ENCODE data around the gene COL6A2. TPM values are rescaled to one million over a fixed set of nuclear protein-coding genes. Genes with fewer than 3 reads are reported as not detected.

The COL6A2 gene
- polyA plus RNA-seq, 1 of the 3 experiments (the other 2 are of a cell fraction), result 108 TPM

- Histone ChIP-seq H3K9ac (no peak overlapping the region), H3K79me2 (ENCODE audit: insufficient read depth) (no peaks in the 10 kb centered on the region), H3K36me3 (replicated peaks in 1 of 2; ENCODE audit: control insufficient read depth in 1 of 2, insufficient read depth in 2 of 2, low read length in 1 of 2) (no peaks in the 10 kb centered on the region), H3K9me2 (no peaks in the 10 kb centered on the region), H3K4me1 (ENCODE audit: control insufficient read depth in 1 of 2, insufficient read depth in 2 of 2, low read depth in 1 of 2, low read length in 1 of 2) (peaks cover 0 to 4% of the 10 kb centered on the region in 2 experiments; a peak in 1 of 4 replicates), H3K27me3 (ENCODE audit: insufficient read depth) (no peaks in the 10 kb centered on the region), H3K4me3 (ENCODE audit: low read depth in 2 of 2, low read length in 1 of 2) (no peak overlapping the region), H3K27ac (ENCODE audit: low read depth in 2 of 2, low read length in 1 of 2) (no peak overlapping the region), H3K4me2 (no peak overlapping the region), H3K9me3 (no peaks in the 10 kb centered on the region; the same call in 1 of the 2 replicates), H2AFZ (ENCODE audit: low read depth) (no peak overlapping the region), H3F3A (replicated peaks; ENCODE audit: insufficient read depth) (peaks cover 6% of the 10 kb centered on the region), H4K20me1 (ENCODE audit: insufficient read depth) (no peaks in the 10 kb centered on the region)
- POLR2A ChIA-PET, result no interaction called here
- CTCF ChIA-PET, result interaction anchor here (1.2 kb wide), 1 partner anchor 75 kb away, joined by 3 read pairs; no protein-coding TSS in a partner anchor
- TF ChIP-seq RFX5 (IDR thresholded peaks at IDR 0.05; ENCODE audit: low read length) (no peak), GABPA (IDR thresholded peaks at IDR 0.05; ENCODE audit: low read depth) (no peak), CTCF (IDR thresholded peaks at IDR 0.05) (no peak), TEAD4 (IDR thresholded peaks at IDR 0.05; ENCODE audit: borderline replicate concordance, insufficient read depth) (no peak), YY1 (IDR thresholded peaks at IDR 0.05; ENCODE audit: low read depth) (no peak)
- DNase-seq, result no peak
- 0% methylated on average over 1 of the region's 1 CpG for WGBS (ENCODE audit: low lambda C conversion rate)
These were observed 10.3 kb upstream of the COL6A2 start for GRCh38 chr21:46087641-46088040.

GRCh38 chr21:46088189-46088588 lies 9.7 kb upstream of the COL6A2 start:
- DNase-seq, result no peak
- WGBS (ENCODE audit: low lambda C conversion rate), result 28% methylated on average over 2 of the region's 2 CpGs

More at GRCh38 chr21:46088189-46088588, 9.7 kb upstream of the COL6A2 start:
- Histone ChIP-seq H3K36me3 (replicated peaks in 1 of 2; ENCODE audit: control insufficient read depth in 1 of 2, insufficient read depth in 2 of 2, low read length in 1 of 2) (no peaks in the 10 kb centered on the region), H3K27ac (ENCODE audit: low read depth in 2 of 2, low read length in 1 of 2) (no peak overlapping the region), H3K79me2 (ENCODE audit: insufficient read depth) (no peaks in the 10 kb centered on the region), H4K20me1 (ENCODE audit: insufficient read depth) (no peaks in the 10 kb centered on the region), H3K9ac (no peak overlapping the region), H2AFZ (ENCODE audit: low read depth) (no peak overlapping the region), H3K4me3 (ENCODE audit: low read depth in 2 of 2, low read length in 1 of 2) (no peak overlapping the region), H3F3A (replicated peaks; ENCODE audit: insufficient read depth) (peaks cover 6% of the 10 kb centered on the region), H3K27me3 (ENCODE audit: insufficient read depth) (no peaks in the 10 kb centered on the region), H3K9me2 (no peaks in the 10 kb centered on the region), H3K4me1 (ENCODE audit: control insufficient read depth in 1 of 2, insufficient read depth in 2 of 2, low read depth in 1 of 2, low read length in 1 of 2) (peaks cover 0 to 4% of the 10 kb centered on the region in 2 experiments; a peak in 1 of 4 replicates), H3K9me3 (no peaks in the 10 kb centered on the region; the same call in 1 of the 2 replicates), H3K4me2 (no peak overlapping the region)
- ChIA-PET POLR2A (no interaction called here), CTCF (interaction anchor here (1.2 kb wide), 1 partner anchor 75 kb away, joined by 3 read pairs; no protein-coding TSS in a partner anchor)
- TF ChIP-seq TEAD4 (IDR thresholded peaks at IDR 0.05; ENCODE audit: borderline replicate concordance, insufficient read depth) (no peak), USF2 (IDR thresholded peaks at IDR 0.05; ENCODE audit: borderline replicate concordance, low read depth, low read length) (no peak), SIN3A (IDR thresholded peaks at IDR 0.05; ENCODE audit: borderline replicate concordance, low read depth, low read length) (no peak), USF1 (IDR thresholded peaks at IDR 0.05; ENCODE audit: borderline replicate concordance, low read depth) (no peak), JUND (IDR thresholded peaks at IDR 0.05) (no peak), RXRA (IDR thresholded peaks at IDR 0.05; ENCODE audit: borderline replicate concordance, low read depth) (no peak), YY1 (IDR thresholded peaks at IDR 0.05; ENCODE audit: low read depth) (no peak), ZBTB33 (IDR thresholded peaks at IDR 0.05; ENCODE audit: borderline replicate concordance, low read depth) (no peak), CTCF (IDR thresholded peaks at IDR 0.05) (no peak), MXI1 (IDR thresholded peaks at IDR 0.05; ENCODE audit: low read depth, low read length) (no peak)

Measured in SK-N-SH (cell line).